ENCODE data around the gene PHF19. TPM values are rescaled to one million over a fixed set of nuclear protein-coding genes. Genes with fewer than 3 reads are reported as not detected.

PHF19 gene
- total and polyA plus RNA-seq, 2 experiments from 2014 or later: 16.8 to 31.0 TPM

DNA sequence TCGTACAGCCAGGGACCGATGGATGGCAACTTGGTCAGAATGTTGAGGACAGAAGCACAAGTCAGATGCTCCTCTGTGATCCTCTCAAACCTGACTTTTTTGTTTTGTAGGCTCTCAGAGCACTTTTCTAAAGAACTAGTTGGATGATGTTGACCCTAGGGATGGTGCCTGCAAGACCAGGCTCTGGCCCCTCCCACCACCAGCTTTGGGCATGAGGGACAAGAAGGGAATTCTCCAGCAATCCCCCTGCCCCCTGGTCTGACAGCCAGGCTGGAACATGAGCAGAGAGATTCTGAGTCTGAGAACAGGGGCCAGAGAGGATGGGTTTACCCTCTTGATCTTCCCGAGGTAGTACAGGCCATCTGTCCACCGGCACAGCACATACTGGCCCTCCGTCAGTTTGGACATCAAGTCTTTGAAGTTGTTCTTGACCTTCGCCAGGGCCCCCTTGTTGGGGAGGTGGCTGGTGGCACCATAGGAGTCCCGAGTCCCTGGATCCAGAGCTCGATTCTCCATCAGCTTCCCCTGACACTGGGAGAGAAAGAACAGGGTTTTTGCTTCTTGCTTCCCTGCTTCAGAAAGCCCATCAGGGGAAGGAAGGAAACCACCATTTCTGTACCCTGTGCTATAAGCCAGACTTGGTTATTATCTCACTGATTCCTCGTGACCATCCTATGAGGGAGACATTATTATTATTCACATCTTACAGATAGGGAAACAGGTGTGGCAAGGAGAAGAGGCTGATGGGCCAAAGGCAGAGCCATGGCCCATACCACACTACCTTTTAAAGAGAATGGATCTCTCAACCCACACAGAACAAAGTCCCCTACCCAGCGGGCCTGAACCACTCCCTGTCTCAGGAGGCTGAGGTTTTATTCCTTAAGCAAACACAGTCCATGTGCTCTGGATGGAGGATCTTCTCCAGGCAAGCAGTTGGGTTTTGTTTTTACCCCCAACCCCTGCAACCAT, 2.5 kb downstream of the PHF19 start (continued):
- TF ChIP-seq ZNF462 (CRISPR knock-in tag; IDR thresholded peaks at IDR 0.05): no peak
- no peak for TF ChIP-seq EZH2 (IDR thresholded peaks at IDR 0.05; ENCODE audit: low read depth, unreplicated experiment)
- no peak for TF ChIP-seq ZNF114 (CRISPR knock-in tag; IDR thresholded peaks at IDR 0.05)
- no peak for TF ChIP-seq POLR2AphosphoS5 (IDR thresholded peaks at IDR 0.05; ENCODE audit: low read depth)
- no peak for TF ChIP-seq EZH2phosphoT487 (IDR thresholded peaks at IDR 0.05; ENCODE audit: unreplicated experiment)
- no peak for TF ChIP-seq ZNF331 (CRISPR knock-in tag; IDR thresholded peaks at IDR 0.05; ENCODE audit: low read depth)
- TF ChIP-seq NANOG (IDR thresholded peaks at IDR 0.05; ENCODE audit: borderline replicate concordance): no peak
- TF ChIP-seq CREB1 (CRISPR knock-in tag; IDR thresholded peaks at IDR 0.05; ENCODE audit: low read depth): no peak
- no peak for TF ChIP-seq ETS1 (IDR thresholded peaks at IDR 0.05)

Measured in GM23338 (cell line).